OCI-LY3 (cell line): ENCODE results near the gene SOX13.

Source experiments
- H2AFZ ChIP-seq: fragments of 200-600, 300-600 bp; shearing (Covaris generic); 2 replicates; pipeline ENCODE4 v1.6.0; 2014; ENCODE audit warnings: antibody characterized with exemption, low read depth, low read length
- H3K27ac ChIP-seq: fragments of 200-600, 300-600 bp; sonication (generic); 2 replicates; pipeline ENCODE4 v1.5.1; 2014; ENCODE audit warnings: mild to moderate bottlenecking, low read length, moderate library complexity, mixed read lengths
- H3K27me3 ChIP-seq: fragments of 200-600, 300-600 bp; sonication (generic); 2 replicates; pipeline ENCODE4 v1.6.1; 2014; ENCODE audit warnings: low read depth, low read length, mixed read lengths
- H3K36me3 ChIP-seq: fragments of 200-600, 300-600 bp; sonication (generic); replicated peaks from 2 replicates; pipeline ENCODE3; 2014; ENCODE audit warnings: low read depth, low read length, mixed read lengths
- H3K4me1 ChIP-seq: fragments of 300-600, 200-600 bp; sonication (generic); 2 replicates; pipeline ENCODE4 v1.6.1; 2014; ENCODE audit warnings: low read length, mixed read lengths
- H3K4me2 ChIP-seq: fragments of 200-600, 300-600 bp; sonication (generic); 2 replicates; pipeline ENCODE4 v1.6.1; 2014; ENCODE audit warnings: low read length, mixed read lengths
- H3K4me3 ChIP-seq: fragments of 300-600, 200-600 bp; sonication (generic); 2 replicates; pipeline ENCODE4 v1.5.1; 2014; ENCODE audit warnings: antibody characterized with exemption, mild to moderate bottlenecking, low read length, moderate library complexity
- H3K79me2 ChIP-seq: fragments of 300-600, 200-600 bp; shearing (Covaris generic); 2 replicates; pipeline ENCODE4 v1.6.1; 2014; ENCODE audit warnings: mild to moderate bottlenecking, low read length, mixed read lengths
- H3K9ac ChIP-seq: fragments of 300-600, 200-600 bp; shearing (Covaris generic); 2 replicates; pipeline ENCODE4 v1.6.0; 2014; ENCODE audit warnings: mild to moderate bottlenecking, low read length, moderate library complexity
- H3K9me3 ChIP-seq: fragments of 200-600, 300-600 bp; shearing (Covaris generic); 2 replicates; pipeline ENCODE4 v1.6.1; 2014; ENCODE audit warnings: low read length, mixed read lengths; ENCODE audit not compliant: insufficient read depth
- H4K20me1 ChIP-seq: fragments of 200-600, 300-600 bp; sonication (generic); 2 replicates; pipeline ENCODE4 v1.6.1; 2016; ENCODE audit warnings: low read length, mixed read lengths; ENCODE audit not compliant: insufficient read depth
- EZH2phosphoT487 ChIP-seq: fragments of 200-600 bp; shearing (Covaris generic); IDR thresholded peaks from 2 replicates; pipeline ENCODE4 v1.6.1; 2018; ENCODE audit warnings: antibody characterized with exemption, mixed run types, low read depth
- TF ChIP-seq, protein P1 (sequence below): fragments of 200-600, 300-600 bp; sonication (generic); IDR thresholded peaks from 2 replicates; pipeline ENCODE4 v1.5.1; 2014; ENCODE audit warnings: antibody characterized with exemption, low read length, low read depth

The SOX13 gene

DNA sequence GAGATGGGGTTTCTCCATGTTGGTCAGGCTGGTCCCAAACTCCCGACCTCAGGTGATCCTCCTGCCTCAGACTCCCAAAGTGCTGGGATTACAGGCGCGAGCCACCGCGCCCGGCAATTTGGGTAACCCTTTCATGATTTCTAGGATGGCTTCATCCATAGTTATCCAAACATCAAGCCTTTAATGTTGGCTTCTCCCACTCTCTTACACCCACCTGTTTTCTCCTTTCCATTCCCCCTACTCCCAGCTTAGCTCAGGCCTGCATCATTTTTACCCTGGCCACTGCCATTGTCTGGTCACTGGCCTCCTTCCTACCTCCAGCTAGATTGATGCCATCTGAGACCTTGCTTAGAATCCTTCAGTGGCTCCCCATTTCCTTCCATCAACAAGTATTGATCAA is 2.0 kb upstream of the SOX13 start:
- Histone ChIP-seq H3K9me3 (no peaks in the 10 kb centered on the region), H3K36me3 (no peaks in the 10 kb centered on the region), H3K4me1 (no peaks in the 10 kb centered on the region), H2AFZ (no peak overlapping the region), H3K27me3 (no peaks in the 10 kb centered on the region), H4K20me1 (no peaks in the 10 kb centered on the region), H3K79me2 (no peaks in the 10 kb centered on the region), H3K4me3 (no peak overlapping the region), H3K4me2 (no peak overlapping the region), H3K27ac (no peak overlapping the region), H3K9ac (no peak overlapping the region)
- no peak for TF ChIP-seq EZH2phosphoT487
- TF ChIP-seq, protein P1, sequence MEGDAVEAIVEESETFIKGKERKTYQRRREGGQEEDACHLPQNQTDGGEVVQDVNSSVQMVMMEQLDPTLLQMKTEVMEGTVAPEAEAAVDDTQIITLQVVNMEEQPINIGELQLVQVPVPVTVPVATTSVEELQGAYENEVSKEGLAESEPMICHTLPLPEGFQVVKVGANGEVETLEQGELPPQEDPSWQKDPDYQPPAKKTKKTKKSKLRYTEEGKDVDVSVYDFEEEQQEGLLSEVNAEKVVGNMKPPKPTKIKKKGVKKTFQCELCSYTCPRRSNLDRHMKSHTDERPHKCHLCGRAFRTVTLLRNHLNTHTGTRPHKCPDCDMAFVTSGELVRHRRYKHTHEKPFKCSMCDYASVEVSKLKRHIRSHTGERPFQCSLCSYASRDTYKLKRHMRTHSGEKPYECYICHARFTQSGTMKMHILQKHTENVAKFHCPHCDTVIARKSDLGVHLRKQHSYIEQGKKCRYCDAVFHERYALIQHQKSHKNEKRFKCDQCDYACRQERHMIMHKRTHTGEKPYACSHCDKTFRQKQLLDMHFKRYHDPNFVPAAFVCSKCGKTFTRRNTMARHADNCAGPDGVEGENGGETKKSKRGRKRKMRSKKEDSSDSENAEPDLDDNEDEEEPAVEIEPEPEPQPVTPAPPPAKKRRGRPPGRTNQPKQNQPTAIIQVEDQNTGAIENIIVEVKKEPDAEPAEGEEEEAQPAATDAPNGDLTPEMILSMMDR = no peak

GRCh38 chr1:204073837-204074273 is 940 bp downstream of the SOX13 start:
- TF ChIP-seq, protein P1 = no peak
- TF ChIP-seq EZH2phosphoT487 = no peak
- Histone ChIP-seq H3K9me3 (no peaks in the 10 kb centered on the region), H3K79me2 (no peaks in the 10 kb centered on the region), H3K36me3 (no peaks in the 10 kb centered on the region), H3K27me3 (peaks cover 16% of the 10 kb centered on the region), H2AFZ (no peak overlapping the region), H3K27ac (no peak overlapping the region), H4K20me1 (no peaks in the 10 kb centered on the region), H3K9ac (no peak overlapping the region), H3K4me2 (no peak overlapping the region), H3K4me3 (no peak overlapping the region), H3K4me1 (no peaks in the 10 kb centered on the region)

GRCh38 chr1:204074274-204075138 is 1.6 kb downstream of the SOX13 start:
- Histone ChIP-seq H3K9me3 (no peaks in the 10 kb centered on the region), H3K36me3 (no peaks in the 10 kb centered on the region), H3K4me3 (no peak overlapping the region), H4K20me1 (no peaks in the 10 kb centered on the region), H2AFZ (no peak overlapping the region), H3K27ac (no peak overlapping the region), H3K4me1 (no peaks in the 10 kb centered on the region), H3K27me3 (peaks cover 16% of the 10 kb centered on the region), H3K79me2 (no peaks in the 10 kb centered on the region), H3K4me2 (no peak overlapping the region), H3K9ac (no peak overlapping the region)
- no peak for TF ChIP-seq EZH2phosphoT487
- TF ChIP-seq, protein P1 = no peak

DNA sequence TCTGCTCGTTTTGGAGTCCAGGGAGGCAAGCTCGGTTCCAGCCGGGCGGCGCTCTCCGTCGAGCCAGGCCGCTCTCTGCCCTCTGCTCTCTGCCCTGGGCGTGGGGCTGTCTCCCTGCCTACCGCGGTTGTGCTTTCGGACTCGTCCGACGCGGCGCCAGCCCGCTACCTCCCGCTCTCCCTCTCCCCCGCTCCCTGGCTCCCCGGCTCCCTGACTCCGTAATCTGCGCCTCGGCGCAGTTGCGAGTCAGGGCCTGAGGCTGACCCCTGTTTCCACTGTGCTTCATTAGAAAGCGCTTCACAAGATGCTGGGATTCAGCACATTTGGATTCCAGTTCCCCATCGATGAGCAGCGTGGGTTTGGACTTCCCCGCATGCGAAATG is 2.2 kb downstream of the SOX13 start:
- H3K27ac ChIP-seq = no peak overlapping the region
- H3K4me2 ChIP-seq = no peak overlapping the region
- no peaks in the 10 kb centered on the region for H3K36me3 ChIP-seq
- no peaks in the 10 kb centered on the region for H3K9me3 ChIP-seq
- no peaks in the 10 kb centered on the region for H4K20me1 ChIP-seq
- TF ChIP-seq EZH2phosphoT487 = no peak
- TF ChIP-seq, protein P1 = no peak
- no peaks in the 10 kb centered on the region for H3K79me2 ChIP-seq
- H3K27me3 ChIP-seq = peaks cover 16% of the 10 kb centered on the region
- no peak overlapping the region for H3K9ac ChIP-seq
- H2AFZ ChIP-seq = no peak overlapping the region
- H3K4me1 ChIP-seq = no peaks in the 10 kb centered on the region
- H3K4me3 ChIP-seq = no peak overlapping the region
